HCT116 (cell line): Measurements from ENCODE around the gene PDE6B.

Experiments
- CEBPB ChIP-seq: IDR thresholded peaks from 2 replicates; pipeline ENCODE4 v1.6.1; 2012; ENCODE audit warnings: low read depth
- CTCF ChIP-seq, 3 experiments: fragments of 200-600 bp in 1 of 3; sonication (generic) in 1 of 3; IDR thresholded peaks in 2 of 3; conservative IDR thresholded peaks in 1 of 3; 2 replicates each; pipeline ENCODE4 v1.5.1; 2012 to 2017; ENCODE audit warnings: low read depth in 2 of 3, low read length in 2 of 3, antibody characterized with exemption in 1 of 3, borderline replicate concordance in 1 of 3, control low read depth in 1 of 3, mild to moderate bottlenecking in 1 of 3, mixed read lengths in 1 of 3, mixed run types in 1 of 3, moderate library complexity in 1 of 3; ENCODE audit not compliant: insufficient read depth in 1 of 3
- EGR1 ChIP-seq: IDR thresholded peaks from 2 replicates; pipeline ENCODE4 v1.6.1; 2012; ENCODE audit warnings: low read depth
- EZH2 ChIP-seq: fragments of 200-600 bp; sonication (generic); IDR thresholded peaks from 2 replicates; pipeline ENCODE4 v1.6.1; 2017; ENCODE audit warnings: antibody characterized with exemption, mixed run types
- EZH2phosphoT487 ChIP-seq: fragments of 200-600 bp; IDR thresholded peaks from 2 replicates; pipeline ENCODE4 v1.6.1; 2018; ENCODE audit warnings: antibody characterized with exemption, borderline replicate concordance
- POLR2A ChIP-seq: IDR thresholded peaks from 2 replicates; pipeline ENCODE4 v1.7.0; 2011; ENCODE audit warnings: borderline replicate concordance; ENCODE audit not compliant: insufficient read depth, insufficient read length; ENCODE audit errors: extremely low read depth
- POLR2AphosphoS5 ChIP-seq: IDR thresholded peaks from 2 replicates; pipeline ENCODE4 v1.6.1; 2011; ENCODE audit warnings: mild to moderate bottlenecking, low read depth, low read length, moderate library complexity
- REST ChIP-seq: IDR thresholded peaks from 2 replicates; pipeline ENCODE4 v1.6.1; 2012; ENCODE audit warnings: low read depth
- SIN3A ChIP-seq: IDR thresholded peaks from 2 replicates; pipeline ENCODE4 v1.6.1; 2012; ENCODE audit warnings: low read depth
- SRF ChIP-seq: IDR thresholded peaks from 2 replicates; pipeline ENCODE4 v1.6.1; 2012; ENCODE audit warnings: low read depth

- no peak for TF ChIP-seq SIN3A
- TF ChIP-seq SRF, result no peak
- TF ChIP-seq REST, result no peak
- TF ChIP-seq CTCF (IDR thresholded peaks at IDR 0.05 in 2 of 3, conservative IDR thresholded peaks at IDR 0.05 in 1 of 3; ENCODE audit: borderline replicate concordance in 1 of 3, insufficient read depth in 1 of 3, low read depth in 2 of 3, low read length in 2 of 3), result no peak
- no peak for TF ChIP-seq EZH2phosphoT487
- no peak for TF ChIP-seq POLR2A
- TF ChIP-seq EGR1, result no peak
- TF ChIP-seq CEBPB, result no peak
- TF ChIP-seq EZH2, result no peak
- no peak for TF ChIP-seq POLR2AphosphoS5
Observed at GRCh38 chr4:651884-652642, 26.7 kb downstream of the PDE6B start.
